Mesenteric fat pad (tissue), 1 donor: Measurements from ENCODE around the gene AMFR. TPM values are rescaled to one million over a fixed set of nuclear protein-coding genes. Genes with fewer than 3 reads are reported as not detected.

Experiments used
- DNase-seq: peaks from one replicate; pipeline ENCODE4 v3.0.0-alpha.2; 2020; ENCODE audit warnings: low spot score
- total RNA-seq: library from RNA; stranded (reverse); fragmentation: NEBNext Ultra II Directional; extraction: Animal tissue kit (Norgen Biotek cat#: 25700); gene quantifications from one replicate; pipeline ENCODE4 v1.2.1, GENCODE V29; 2021
- donor health status: DM: yes; HTN: yes; CAD: no.

The AMFR gene
- total RNA-seq, 1 donor from 2014 or later, result 113 TPM

GRCh38 chr16:56424791-56425438, 430 bp downstream of the AMFR start:
- DNase-seq, result no peak

DNA sequence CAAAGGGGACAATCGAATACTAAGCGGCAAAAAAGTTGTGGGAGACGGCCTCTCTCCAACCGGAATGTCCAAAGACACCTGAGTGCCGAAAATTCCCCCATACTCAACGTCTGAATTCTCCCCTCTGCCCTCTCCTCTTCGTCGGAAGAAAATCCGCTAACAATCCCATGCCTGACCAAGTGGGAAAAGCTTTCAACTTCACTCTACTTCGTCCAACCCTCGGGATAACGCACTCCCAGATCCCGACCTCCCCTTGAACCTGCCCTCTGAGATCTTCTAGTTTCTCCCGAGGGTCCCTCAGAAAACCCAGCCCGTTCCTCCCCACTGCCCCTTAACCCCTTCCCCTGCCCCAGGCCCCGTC, 961 bp downstream of the AMFR start:
- DNase-seq, result no peak

- no peak for DNase-seq
Measured at GRCh38 chr16:56423584-56424403, 1.6 kb downstream of the AMFR start.

DNA sequence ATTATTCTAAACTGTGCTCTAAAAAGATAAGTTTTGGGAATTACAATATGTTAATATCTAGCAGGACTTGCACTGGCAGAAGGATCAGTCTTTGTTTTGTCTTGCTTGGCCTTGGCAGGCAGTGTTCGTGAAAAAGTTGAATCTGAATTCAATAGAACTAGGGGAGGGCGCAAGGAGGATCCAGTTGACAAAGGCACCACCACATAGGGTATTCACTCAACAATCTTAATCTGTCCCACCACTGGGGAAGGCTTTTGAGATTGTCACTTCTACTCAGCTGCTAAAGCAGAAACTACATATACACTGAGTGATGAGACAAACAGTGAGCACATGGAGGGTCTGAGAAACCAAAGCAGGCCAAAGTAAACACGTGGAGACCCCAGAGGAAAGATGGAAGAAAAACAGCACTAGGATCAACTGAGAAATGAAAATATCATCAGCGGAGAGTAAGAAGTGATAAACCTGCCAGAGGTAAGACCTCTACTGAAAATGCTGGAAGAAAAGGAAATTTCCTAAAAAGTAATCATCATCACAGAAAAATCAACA, 2.4 kb downstream of the AMFR start:
- DNase-seq, result no peak

- no peak for DNase-seq
Measured at GRCh38 chr16:56421976-56422669, 3.2 kb downstream of the AMFR start.

- DNase-seq, result no peak
Measured at GRCh38 chr16:56421313-56421712, 4.0 kb downstream of the AMFR start.

GRCh38 chr16:56420613-56421012, 4.7 kb downstream of the AMFR start:
- DNase-seq, result no peak

- no peak for DNase-seq
Measured at GRCh38 chr16:56419740-56420548, 5.4 kb downstream of the AMFR start.

DNA sequence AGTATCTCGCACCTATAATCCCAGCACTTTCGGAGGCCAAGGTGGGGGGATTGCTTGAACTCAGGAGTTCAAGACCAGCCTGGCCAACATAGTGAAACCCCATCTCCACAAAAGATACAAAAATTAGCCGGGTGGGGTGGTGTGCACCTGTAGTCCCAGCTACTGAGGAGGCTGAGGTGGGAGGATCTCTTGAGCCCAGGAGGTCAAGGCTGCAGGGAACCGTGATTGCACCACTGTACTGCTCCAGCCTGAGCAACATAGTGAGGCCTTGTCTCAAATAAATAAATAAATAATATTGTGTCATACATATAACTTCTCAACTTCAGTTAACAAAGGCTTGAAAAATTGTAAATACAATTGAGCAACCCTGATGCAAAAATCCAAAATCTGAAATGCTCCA, 8.2 kb downstream of the AMFR start:
- DNase-seq, result no peak

GRCh38 chr16:56415875-56416274, 9.5 kb downstream of the AMFR start:
- DNase-seq, result no peak

GRCh38 chr16:56414366-56414765, 11.0 kb downstream of the AMFR start:
- no peak for DNase-seq

- DNase-seq, result no peak
Measured at GRCh38 chr16:56413381-56413780, 12.0 kb downstream of the AMFR start.

- DNase-seq, result no peak
Measured at GRCh38 chr16:56411624-56412023, 13.7 kb downstream of the AMFR start.

DNA sequence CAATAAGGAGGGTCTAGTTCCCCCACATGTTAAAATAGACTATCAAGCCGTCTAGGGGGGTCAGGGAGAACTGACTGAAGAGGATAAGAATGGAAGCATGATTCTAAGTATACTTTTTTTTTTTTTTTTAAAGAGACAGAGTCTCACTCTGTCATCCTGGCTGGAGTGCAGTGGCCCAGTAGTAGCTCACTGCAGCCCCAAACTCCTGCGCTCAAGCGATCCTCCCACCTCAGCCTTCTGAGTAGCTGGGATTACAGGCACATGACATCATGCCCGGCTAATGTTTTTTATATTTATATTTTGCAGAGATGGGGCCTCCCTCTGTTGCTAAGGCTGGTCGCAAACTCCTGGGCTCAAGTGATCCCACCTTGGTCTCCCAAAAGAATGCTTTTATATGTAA, 14.2 kb downstream of the AMFR start:
- no peak for DNase-seq

- DNase-seq, result no peak
Measured at GRCh38 chr16:56409195-56409594, 16.1 kb downstream of the AMFR start.

- DNase-seq, result no peak
Measured at GRCh38 chr16:56408379-56409098, 16.8 kb downstream of the AMFR start.

DNA sequence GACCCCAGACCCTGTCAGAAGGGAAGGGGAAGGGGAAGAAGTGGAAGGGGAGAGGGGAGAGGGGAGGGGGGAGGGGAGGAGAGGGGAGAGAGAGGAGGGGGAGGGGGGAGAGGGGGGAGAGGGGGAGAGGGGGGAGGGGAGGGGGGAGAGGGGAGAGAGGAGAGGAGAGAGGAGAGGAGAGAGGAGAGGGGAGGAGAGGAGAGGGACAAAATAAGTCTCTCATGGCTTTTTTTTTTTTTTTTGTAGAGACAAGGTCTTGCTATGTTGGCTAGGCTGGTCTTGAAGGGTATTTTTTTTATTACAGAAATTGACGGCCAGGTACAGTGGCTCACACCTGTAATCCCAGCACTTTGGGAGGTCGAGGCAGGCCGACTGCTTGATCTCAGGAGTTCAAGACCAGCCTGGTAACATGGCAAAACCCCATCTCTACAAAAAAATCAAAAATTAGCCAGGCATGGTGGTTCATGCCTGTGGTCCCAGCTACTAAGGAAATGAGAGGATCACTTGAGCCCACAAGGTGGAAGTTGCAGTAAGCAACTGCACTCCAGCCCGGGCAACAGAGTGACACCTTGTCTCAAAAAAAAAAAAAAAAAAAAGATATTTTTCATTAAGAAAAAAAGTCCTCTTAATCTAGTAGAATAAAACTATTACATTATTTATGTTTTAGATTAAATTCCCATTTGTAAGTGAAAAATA, 19.2 kb downstream of the AMFR start:
- no peak for DNase-seq

DNA sequence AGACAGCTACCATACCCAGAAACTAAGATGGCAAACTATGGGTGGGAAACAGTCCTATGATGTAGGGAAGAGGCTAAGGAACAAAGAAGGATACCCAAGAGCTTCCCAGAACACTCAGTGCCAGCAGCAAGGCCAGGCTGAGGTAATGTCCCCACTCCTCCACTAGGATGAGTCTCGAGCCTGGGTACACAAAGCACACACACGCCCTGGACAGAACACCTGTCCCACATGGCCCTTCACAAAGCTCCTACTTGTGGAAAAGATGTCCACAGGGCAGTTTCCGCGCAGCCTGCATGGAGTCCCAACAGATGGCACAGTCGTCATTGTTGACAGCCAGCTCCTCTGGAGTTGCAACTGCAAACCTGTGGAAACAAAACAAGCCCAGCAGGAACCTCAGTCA, 23.9 kb downstream of the AMFR start:
- DNase-seq, result no peak

DNA sequence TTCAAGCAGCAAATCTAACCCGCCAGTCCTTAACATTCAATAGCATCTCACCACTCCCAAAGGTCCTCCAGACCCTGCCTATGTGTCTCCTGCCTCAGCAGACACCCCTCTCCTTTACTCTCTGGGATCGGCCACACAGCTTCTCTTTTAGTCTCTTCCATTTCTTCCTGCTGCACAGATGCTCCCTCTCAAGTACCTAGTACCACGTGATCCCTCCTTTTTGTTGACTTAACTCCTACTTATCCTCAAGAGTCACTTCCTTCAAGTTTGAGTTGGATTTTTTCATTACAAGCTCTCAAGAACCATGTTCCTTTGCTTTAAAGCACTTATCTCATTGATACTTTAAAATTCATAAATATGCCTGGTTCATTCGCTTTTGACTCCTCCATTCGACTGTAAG, 24.9 kb downstream of the AMFR start:
- DNase-seq, result no peak

DNA sequence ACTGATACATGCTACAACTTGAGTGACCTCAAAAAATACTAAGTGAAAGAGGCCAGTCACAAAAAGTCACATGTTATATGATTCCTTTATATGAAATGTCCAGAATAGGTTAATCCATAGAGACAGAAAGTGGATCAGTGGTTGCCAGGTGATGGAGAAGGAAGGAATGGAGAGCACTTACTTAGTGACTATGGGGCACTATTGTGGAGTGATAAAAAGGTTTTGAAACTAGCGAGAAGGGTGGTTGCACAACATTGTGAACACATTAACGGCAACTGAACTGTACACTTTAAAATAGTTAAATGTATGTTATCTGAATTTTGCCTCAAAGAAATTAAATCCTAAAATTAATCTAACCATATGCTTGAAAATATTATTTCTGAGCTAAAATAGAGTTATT, 25.9 kb downstream of the AMFR start:
- DNase-seq, result no peak
